Measurements from ENCODE around the gene MICAL2.

Gene MICAL2

DNA sequence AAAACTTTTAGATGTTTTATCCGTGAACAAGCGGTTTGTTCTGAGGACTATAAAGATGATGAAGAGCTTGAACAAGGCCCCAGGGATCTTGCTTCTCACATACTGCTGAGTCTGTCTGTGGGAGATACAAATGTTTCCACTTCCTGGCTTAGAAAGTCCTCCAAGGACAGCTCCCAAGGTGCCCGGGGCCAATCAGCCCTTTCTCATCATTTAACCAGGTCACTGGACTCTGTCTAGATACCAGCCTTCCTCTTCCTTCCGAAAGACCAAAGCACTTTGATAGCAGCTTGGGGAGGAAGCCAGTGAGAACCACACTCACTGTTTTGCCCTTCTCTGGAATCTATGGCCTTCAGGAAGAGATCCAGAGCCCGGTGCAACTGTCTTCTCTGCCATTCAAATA is 4.3 kb upstream of the MICAL2 start:
- no peak overlapping the region for H3K4me3 ChIP-seq (ENCODE audit: low read depth, low read length)
- TF ChIP-seq, protein P1, sequence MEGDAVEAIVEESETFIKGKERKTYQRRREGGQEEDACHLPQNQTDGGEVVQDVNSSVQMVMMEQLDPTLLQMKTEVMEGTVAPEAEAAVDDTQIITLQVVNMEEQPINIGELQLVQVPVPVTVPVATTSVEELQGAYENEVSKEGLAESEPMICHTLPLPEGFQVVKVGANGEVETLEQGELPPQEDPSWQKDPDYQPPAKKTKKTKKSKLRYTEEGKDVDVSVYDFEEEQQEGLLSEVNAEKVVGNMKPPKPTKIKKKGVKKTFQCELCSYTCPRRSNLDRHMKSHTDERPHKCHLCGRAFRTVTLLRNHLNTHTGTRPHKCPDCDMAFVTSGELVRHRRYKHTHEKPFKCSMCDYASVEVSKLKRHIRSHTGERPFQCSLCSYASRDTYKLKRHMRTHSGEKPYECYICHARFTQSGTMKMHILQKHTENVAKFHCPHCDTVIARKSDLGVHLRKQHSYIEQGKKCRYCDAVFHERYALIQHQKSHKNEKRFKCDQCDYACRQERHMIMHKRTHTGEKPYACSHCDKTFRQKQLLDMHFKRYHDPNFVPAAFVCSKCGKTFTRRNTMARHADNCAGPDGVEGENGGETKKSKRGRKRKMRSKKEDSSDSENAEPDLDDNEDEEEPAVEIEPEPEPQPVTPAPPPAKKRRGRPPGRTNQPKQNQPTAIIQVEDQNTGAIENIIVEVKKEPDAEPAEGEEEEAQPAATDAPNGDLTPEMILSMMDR (IDR thresholded peaks at IDR 0.05; ENCODE audit: low read depth, low read length) = no peak
- DNase-seq = no peak

GRCh38 chr11:12106501-12106900 is 3.9 kb upstream of the MICAL2 start:
- Histone ChIP-seq H3K36me3 (no peaks in the 10 kb centered on the region), H3K9me3 (no peaks in the 10 kb centered on the region), H3K27me3 (no peaks in the 10 kb centered on the region), H3K4me3 (ENCODE audit: low read depth, low read length) (no peak overlapping the region), H3K4me1 (no peaks in the 10 kb centered on the region)
- TF ChIP-seq, protein P1 (IDR thresholded peaks at IDR 0.05; ENCODE audit: low read depth, low read length) = no peak
- DNase-seq = no peak

More for the DNA sequence above, 4.3 kb upstream of the MICAL2 start:
- no peaks in the 10 kb centered on the region for H3K27me3 ChIP-seq
- no peaks in the 10 kb centered on the region for H3K4me1 ChIP-seq
- no peaks in the 10 kb centered on the region for H3K36me3 ChIP-seq
- no peaks in the 10 kb centered on the region for H3K9me3 ChIP-seq

DNA sequence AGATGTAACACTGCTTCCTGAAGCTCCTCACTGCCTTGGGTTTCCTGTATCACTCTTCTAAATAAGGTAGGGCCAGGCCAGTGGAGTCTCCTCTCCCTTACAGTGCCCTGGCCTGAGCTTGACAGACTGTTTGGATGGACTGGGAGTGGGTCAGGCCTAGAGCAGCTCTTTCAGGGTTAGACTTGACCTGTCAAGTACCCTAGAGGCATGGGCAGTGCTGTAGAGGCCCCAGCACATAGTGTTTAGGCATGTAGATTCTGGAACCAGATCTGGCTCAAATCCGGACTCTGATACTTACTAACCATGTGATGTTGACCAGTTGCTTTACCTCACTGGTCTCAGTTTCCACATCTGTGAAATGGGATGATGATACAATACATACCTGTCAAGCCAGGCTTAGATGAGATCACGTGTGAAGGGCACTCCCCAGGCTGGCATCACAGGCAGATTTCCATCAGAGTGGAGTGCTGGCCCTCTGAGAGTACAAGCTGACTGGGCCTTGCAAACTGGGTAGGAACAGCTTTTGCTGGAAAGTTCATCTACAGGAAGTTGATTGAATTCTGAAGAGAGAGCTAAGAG is 1.4 kb upstream of the MICAL2 start:
- no peaks in the 10 kb centered on the region for H3K36me3 ChIP-seq
- no peaks in the 10 kb centered on the region for H3K4me1 ChIP-seq
- no peak overlapping the region for H3K4me3 ChIP-seq (ENCODE audit: low read depth, low read length)
- DNase-seq = no peak
- no peaks in the 10 kb centered on the region for H3K27me3 ChIP-seq
- TF ChIP-seq, protein P1 (IDR thresholded peaks at IDR 0.05; ENCODE audit: low read depth, low read length) = no peak
- H3K9me3 ChIP-seq = no peaks in the 10 kb centered on the region

GRCh38 chr11:12109591-12110196 is 696 bp upstream of the MICAL2 start:
- TF ChIP-seq, protein P1 (IDR thresholded peaks at IDR 0.05; ENCODE audit: low read depth, low read length) = no peak
- Histone ChIP-seq H3K27me3 (no peaks in the 10 kb centered on the region), H3K4me3 (ENCODE audit: low read depth, low read length) (peak overlapping the region; percentile 50), H3K9me3 (no peaks in the 10 kb centered on the region), H3K36me3 (no peaks in the 10 kb centered on the region), H3K4me1 (no peaks in the 10 kb centered on the region)
- no peak for DNase-seq

- Histone ChIP-seq H3K27me3 (no peaks in the 10 kb centered on the region), H3K36me3 (no peaks in the 10 kb centered on the region), H3K9me3 (no peaks in the 10 kb centered on the region), H3K4me3 (ENCODE audit: low read depth, low read length) (peak overlapping the region; percentile 50), H3K4me1 (no peaks in the 10 kb centered on the region)
- DNase-seq = peak; percentile 10
- TF ChIP-seq, protein P1 (IDR thresholded peaks at IDR 0.05; ENCODE audit: low read depth, low read length) = no peak
Observed at GRCh38 chr11:12110714-12111548, 541 bp downstream of the MICAL2 start.
